K562 (cell line): Measurements from ENCODE around the gene AGPAT4. TPM values are rescaled to one million over a fixed set of nuclear protein-coding genes. Genes with fewer than 3 reads are reported as not detected.

Source experiments
- ATAC-seq: fragments of 200-7000 bp; cut with Tn5 transposase; 3 replicates; pipeline ENCODE4 v1.9.1; 2020; ENCODE audit warnings: moderate library complexity
- BruUV-seq: library from RNA; stranded (reverse); fragments of 400-500 nt; replicated peaks from 2 replicates; lab custom pipeline; 2021; lab: Mats Ljungman, UMichigan
- CTCF ChIA-PET: fragments of 300-600 bp; formaldehyde crosslinking; extraction: SDS; loops from one replicate; lab custom pipeline; 2021; ENCODE audit warnings: low intra/inter-chr PET ratio; lab: Yijun Ruan, JAX
- POLR2A ChIA-PET: fragments of 300-600, 350-650 bp; sonication (Branson Sonifier 250); formaldehyde crosslinking; extraction: SDS; loops from one replicate; lab custom pipeline; 2021; ENCODE audit warnings: antibody characterized with exemption, inconsistent platforms; lab: Yijun Ruan, JAX
- DNase-seq, 4 experiments: peaks; one replicate each; pipeline versions ENCODE4 v3.0.0 to v3.0.0-alpha.2; 2011 to 2018; ENCODE audit warnings: low spot score in 3 of 4, mixed read lengths in 3 of 4; ENCODE audit errors: extremely low read depth in 1 of 4
- FAIRE-seq: peaks from 2 replicates; lab custom pipeline; 2011; peaks lifted over from hg19 to GRCh38; lab: Jason Lieb, UNC
- H2AFZ ChIP-seq: 2 replicates; pipeline ENCODE4 v1.6.0; 2011; ENCODE audit warnings: low read depth, low read length, control low read depth, inconsistent platforms
- H3K27ac ChIP-seq: fragments of 200-600 bp; 3 replicates; pipeline ENCODE4 v1.8.0; 2011; ENCODE audit warnings: low read depth, mild to moderate bottlenecking, control low read depth, inconsistent platforms, low read length, moderate library complexity, mixed read lengths; ENCODE audit errors: extremely low read depth
- H3K27me3 ChIP-seq, 2 experiments: fragments of 300-600 bp in 1 of 2; 2 replicates in 1 of 2; 3 replicates in 1 of 2; pipeline versions ENCODE4 v1.6.0 to v1.8.0; 2011; ENCODE audit warnings: inconsistent platforms in 2 of 2, low read length in 2 of 2, mild to moderate bottlenecking in 1 of 2, mixed read lengths in 1 of 2, moderate library complexity in 1 of 2; ENCODE audit not compliant: control insufficient read depth in 2 of 2, insufficient read depth in 2 of 2
- H3K36me3 ChIP-seq: fragments of 300-600 bp; 3 replicates; pipeline ENCODE4 v1.8.0; 2011; ENCODE audit warnings: mild to moderate bottlenecking, low read length, inconsistent platforms; ENCODE audit not compliant: control insufficient read depth, insufficient read depth
- H3K4me1 ChIP-seq, 2 experiments: fragments of 200-600 bp in 1 of 2; replicated peaks in 1 of 2; 2 replicates in 1 of 2; 3 replicates in 1 of 2; pipeline versions ENCODE4 v1.5.1 to v1.8.0; 2011; ENCODE audit warnings: inconsistent platforms in 2 of 2, low read length in 2 of 2, mild to moderate bottlenecking in 1 of 2, mixed read lengths in 1 of 2, moderate library complexity in 1 of 2; ENCODE audit not compliant: control insufficient read depth in 2 of 2, insufficient read depth in 2 of 2
- H3K4me2 ChIP-seq: 2 replicates; pipeline ENCODE4 v1.6.1; 2011; ENCODE audit warnings: low read length, control low read depth, inconsistent platforms, mixed read lengths; ENCODE audit not compliant: insufficient read depth
- H3K4me3 ChIP-seq: fragments of 200-600 bp; sonication (generic), shearing (Covaris generic); 2 replicates; pipeline ENCODE4 v1.5.1; 2016; ENCODE audit warnings: control low read depth, inconsistent platforms
- H3K79me2 ChIP-seq: fragments of 200-600 bp; 3 replicates; pipeline ENCODE4 v1.8.0; 2011; ENCODE audit warnings: low read length, inconsistent platforms; ENCODE audit not compliant: control insufficient read depth, insufficient read depth
- H3K9ac ChIP-seq, 2 experiments: 2 replicates each; pipeline versions ENCODE4 v1.6.0 to v1.6.1; 2011; ENCODE audit warnings: low read depth in 2 of 2, low read length in 2 of 2, control low read depth in 1 of 2, inconsistent platforms in 1 of 2, mild to moderate bottlenecking in 1 of 2, mixed read lengths in 1 of 2; ENCODE audit not compliant: insufficient read depth in 1 of 2
- H3K9me1 ChIP-seq: one replicate; pipeline ENCODE4 v1.6.0; 2011; ENCODE audit warnings: inconsistent platforms, mild to moderate bottlenecking, low read length, moderate library complexity; ENCODE audit not compliant: control insufficient read depth, insufficient read depth
- H3K9me3 ChIP-seq: replicated peaks from 2 replicates; pipeline ENCODE4 v1.5.1; 2011; ENCODE audit warnings: low read depth, low read length, inconsistent platforms; ENCODE audit not compliant: control insufficient read depth, insufficient read depth
- H4K20me1 ChIP-seq: replicated peaks from 2 replicates; pipeline ENCODE4 v1.6.1; 2011; ENCODE audit warnings: low read length, inconsistent platforms, mixed read lengths; ENCODE audit not compliant: control insufficient read depth, insufficient read depth
- ARID1B ChIP-seq: fragments of 450-650 bp; IDR thresholded peaks from 2 replicates; pipeline ENCODE4 v1.6.1; 2016; ENCODE audit warnings: antibody characterized with exemption, mild to moderate bottlenecking, inconsistent platforms
- CHD2 ChIP-seq: IDR thresholded peaks from 2 replicates; pipeline ENCODE4 v1.6.1; 2011; ENCODE audit warnings: low read depth, low read length
- LEF1 ChIP-seq: fragments of 450-650 bp; IDR thresholded peaks from 2 replicates; pipeline ENCODE4 v1.6.1; 2016; ENCODE audit warnings: mild to moderate bottlenecking
- MEF2A ChIP-seq: IDR thresholded peaks from 2 replicates; pipeline ENCODE4 v1.6.1; 2011; ENCODE audit warnings: low read depth, mild to moderate bottlenecking, low read length, moderate library complexity; ENCODE audit not compliant: control insufficient read depth
- MEF2D ChIP-seq: conservative IDR thresholded peaks from 2 replicates; pipeline ENCODE4 v1.6.1; 2016; ENCODE audit warnings: low read depth, missing genetic modification characterization, missing compliant biosample characterization
- PTBP1 ChIP-seq: fragments of 200-400 bp; formaldehyde crosslinking; IDR thresholded peaks from 2 replicates; pipeline ENCODE4 v1.6.1; 2017; ENCODE audit warnings: low read depth, low read length
- PYGO2 ChIP-seq: fragments of 450-650 bp; IDR thresholded peaks from 2 replicates; pipeline ENCODE4 v1.6.1; 2016; ENCODE audit warnings: mild to moderate bottlenecking, missing genetic modification characterization, moderate library complexity, missing compliant biosample characterization
- RBBP5 ChIP-seq: fragments of 200-600 bp; sonication (generic); IDR thresholded peaks from 2 replicates; pipeline ENCODE4 v1.6.1; 2012; ENCODE audit warnings: borderline replicate concordance, mild to moderate bottlenecking, low read length, control low read depth, inconsistent platforms; ENCODE audit not compliant: insufficient read depth, poor library complexity, severe bottlenecking
- RFX1 ChIP-seq: fragments of 450-650 bp; IDR thresholded peaks from 2 replicates; pipeline ENCODE4 v1.6.1; 2016; ENCODE audit warnings: mild to moderate bottlenecking, moderate library complexity
- RUNX1 ChIP-seq: sonication (generic); IDR thresholded peaks from 2 replicates; pipeline ENCODE4 v1.6.1; 2016; ENCODE audit warnings: antibody characterized with exemption, low read depth
- TCF3 ChIP-seq: sonication (generic); formaldehyde crosslinking; IDR thresholded peaks from 2 replicates; pipeline ENCODE4 v1.4.0; 2020; ENCODE audit warnings: mild to moderate bottlenecking, missing genetic modification reagents
- USF1 ChIP-seq: sonication (generic); formaldehyde crosslinking; IDR thresholded peaks from 2 replicates; pipeline ENCODE4 v1.9.0; 2022; ENCODE audit warnings: mild to moderate bottlenecking, missing genetic modification reagents
- ZC3H4 ChIP-seq: sonication (generic); formaldehyde crosslinking; IDR thresholded peaks from 2 replicates; pipeline ENCODE4 v1.9.0; 2021; ENCODE audit warnings: missing genetic modification reagents, borderline replicate concordance
- ZFP1 ChIP-seq: fragments of 450-650 bp; formaldehyde crosslinking; IDR thresholded peaks from 2 replicates; pipeline ENCODE4 v1.4.0; 2020; ENCODE audit warnings: mild to moderate bottlenecking, mixed read lengths
- ZNF212 ChIP-seq: fragments of 450-650 bp; formaldehyde crosslinking; IDR thresholded peaks from 2 replicates; pipeline ENCODE4 v1.4.0; 2020; ENCODE audit warnings: mild to moderate bottlenecking
- WGBS: fragments of 100-300 bp; shearing (Covaris generic); methylation state at CpG from one replicate; pipeline ENCODE4 v1.1.6; 2016; ENCODE audit warnings: low coverage, mixed read lengths; ENCODE audit not compliant: insufficient coverage; ENCODE audit errors: missing lambda C conversion rate; 5-methylcytosine and 5-hydroxymethylcytosine counted together
- in situ Hi-C: fragments of 300-500 bp; cut with MboI; formaldehyde crosslinking; loops from 4 replicates; pipeline ENCODE4 v1.15.0; 2018; ENCODE audit warnings: inconsistent platforms, mixed read lengths
- intact Hi-C: fragments of 100-400 bp; cut with micrococcal nuclease; formaldehyde crosslinking; loops from 2 replicates; pipeline ENCODE4 v1.14.2; 2022
- polyA plus RNA-seq, 8 experiments: library from polyadenylated mRNA; depleted of rRNA in 4 of 8; stranded (reverse) in 5 of 8; unstranded in 3 of 8; fragments of >200 nt; fragmentation: Nextera tagmentation in 2 of 8; fragmentation: Illumina TruSeq in 1 of 8; extraction: Ambion mirVana in 2 of 8; extraction: Trizol in 1 of 8; gene quantifications; 2 replicates each; pipeline versions ENCODE4 v1.2.1 to v1.2.3, GENCODE V29; 2011 to 2014; ENCODE audit warnings: inconsistent platforms in 1 of 8, missing spikeins in 1 of 8
- total RNA-seq, 7 experiments: library from RNA; depleted of rRNA in 6 of 7; stranded (reverse); fragments of >200 nt in 6 of 7; fragmentation: Illumina TruSeq in 2 of 7; extraction: Trizol in 2 of 7; gene quantifications; 2 replicates each; pipeline versions ENCODE4 v1.2.1 to v1.2.3, GENCODE V29; 2011 to 2021; ENCODE audit warnings: low replicate concordance in 1 of 7

AGPAT4 gene
- total and polyA plus RNA-seq, 9 of the 15 experiments (the other 6 are each of a cell fraction or from before 2014, with no cell fraction given), result 2.2 to 15.0 (median 5.7) TPM

GRCh38 chr6:161266513-161267230 is 7.2 kb downstream of the AGPAT4 start:
- H3K27ac ChIP-seq, result no peak overlapping the region
- TF ChIP-seq RBBP5 (no peak), USF1 (CRISPR knock-in tag) (no peak), LEF1 (no peak), MEF2D (tag) (no peak), PYGO2 (tag) (no peak), MEF2A (no peak), CHD2 (no peak), PTBP1 (no peak), TCF3 (CRISPR knock-in tag) (no peak), RFX1 (no peak), ZNF212 (CRISPR knock-in tag) (no peak), ARID1B (no peak), ZFP1 (no peak), RUNX1 (no peak), ZC3H4 (CRISPR knock-in tag) (no peak)
- TF ChIP-seq, all 486 proteins: peak for 0
- Histone ChIP-seq H3K9me3 (no peaks in the 10 kb centered on the region), H3K4me3 (no peak overlapping the region), H2AFZ (no peak overlapping the region), H3K9ac (no peak overlapping the region), H3K36me3 (no peaks in the 10 kb centered on the region; the same call in 2 of the 3 replicates), H3K4me1 (peaks cover 34 to 36% of the 10 kb centered on the region in 2 experiments), H3K9me1 (no peaks in the 10 kb centered on the region), H3K79me2 (peaks cover 5% of the 10 kb centered on the region; the same call in 1 of the 3 replicates), H4K20me1 (no peaks in the 10 kb centered on the region), H3K4me2 (no peak overlapping the region), H3K27me3 (no peaks in the 10 kb centered on the region)
- in situ Hi-C loops (no loop called here), intact Hi-C loops (loop anchor here (5.0 kb wide), 1 partner anchor 114 kb away; no protein-coding TSS in a partner anchor)
- POLR2A ChIA-PET, result interaction anchor here (0.6 to 3.0 kb wide), 2 partner anchors 12 to 101 kb away, joined by 3 to 14 read pairs; no protein-coding TSS in a partner anchor
- CTCF ChIA-PET, result no interaction called here
- ATAC-seq (no peak), FAIRE-seq (no peak), DNase-seq (no peak)
- BruUV-seq, result no TSS peak
- WGBS, result 75% methylated on average over 9 of the region's 9 CpGs
